ENCODE data around the gene DPEP2NB. TPM values are rescaled to one million over a fixed set of nuclear protein-coding genes. Genes with fewer than 3 reads are reported as not detected.

DPEP2NB gene
- total RNA-seq, 1 donor from 2014 or later: not detected

DNA sequence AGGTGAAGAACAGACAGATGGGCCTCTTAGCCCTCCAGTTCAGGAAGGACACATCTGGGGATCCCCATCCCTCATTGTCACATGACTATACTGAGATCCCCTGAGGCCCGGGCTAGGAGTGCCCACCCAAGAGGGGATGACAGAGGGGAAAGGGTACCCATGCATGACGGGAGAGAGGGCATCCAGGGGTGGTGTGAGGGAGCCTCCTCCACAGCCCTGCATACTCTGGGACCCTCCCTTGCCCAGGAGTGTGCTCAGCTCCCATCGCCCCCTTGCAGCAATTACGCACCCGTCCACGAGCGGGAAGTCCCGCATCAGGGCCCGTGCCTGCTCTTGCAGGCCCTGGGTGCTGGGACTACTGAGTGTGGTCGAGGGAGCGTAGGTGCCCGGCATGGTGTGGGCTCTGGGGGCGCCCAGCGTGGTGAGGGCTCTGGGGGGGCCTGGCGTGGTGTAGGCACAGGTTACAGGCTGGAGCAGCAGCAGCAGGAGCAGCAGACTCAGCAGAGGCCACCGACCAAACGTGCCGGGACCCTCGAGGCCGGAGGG lies 23.0 kb downstream of the DPEP2NB start:
- no peak overlapping the region for H3K27ac ChIP-seq
- Mint-ChIP-seq H3K27ac (no peak overlapping the region), H3K4me3 (no peak overlapping the region), H3K27me3 (ENCODE audit: insufficient read depth, low read depth) (peaks cover 13% of the 10 kb centered on the region), H3K9me3 (no peaks in the 10 kb centered on the region), H3K4me1 (no peaks in the 10 kb centered on the region), H3K36me3 (no peaks in the 10 kb centered on the region)
- H4K20me1 ChIP-seq (ENCODE audit: low read depth): no peaks in the 10 kb centered on the region
- H3K9ac ChIP-seq: no peak overlapping the region
- TF ChIP-seq EZH2phosphoT487 (IDR thresholded peaks at IDR 0.05) (no peak), EZH2 (IDR thresholded peaks at IDR 0.05) (no peak)
- TF ChIP-seq, protein P1, sequence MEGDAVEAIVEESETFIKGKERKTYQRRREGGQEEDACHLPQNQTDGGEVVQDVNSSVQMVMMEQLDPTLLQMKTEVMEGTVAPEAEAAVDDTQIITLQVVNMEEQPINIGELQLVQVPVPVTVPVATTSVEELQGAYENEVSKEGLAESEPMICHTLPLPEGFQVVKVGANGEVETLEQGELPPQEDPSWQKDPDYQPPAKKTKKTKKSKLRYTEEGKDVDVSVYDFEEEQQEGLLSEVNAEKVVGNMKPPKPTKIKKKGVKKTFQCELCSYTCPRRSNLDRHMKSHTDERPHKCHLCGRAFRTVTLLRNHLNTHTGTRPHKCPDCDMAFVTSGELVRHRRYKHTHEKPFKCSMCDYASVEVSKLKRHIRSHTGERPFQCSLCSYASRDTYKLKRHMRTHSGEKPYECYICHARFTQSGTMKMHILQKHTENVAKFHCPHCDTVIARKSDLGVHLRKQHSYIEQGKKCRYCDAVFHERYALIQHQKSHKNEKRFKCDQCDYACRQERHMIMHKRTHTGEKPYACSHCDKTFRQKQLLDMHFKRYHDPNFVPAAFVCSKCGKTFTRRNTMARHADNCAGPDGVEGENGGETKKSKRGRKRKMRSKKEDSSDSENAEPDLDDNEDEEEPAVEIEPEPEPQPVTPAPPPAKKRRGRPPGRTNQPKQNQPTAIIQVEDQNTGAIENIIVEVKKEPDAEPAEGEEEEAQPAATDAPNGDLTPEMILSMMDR (IDR thresholded peaks at IDR 0.05): no peak
- H2AFZ ChIP-seq (replicated peaks): peak overlapping the region; percentile 81
- H3K36me3 ChIP-seq: no peaks in the 10 kb centered on the region
- H3K4me2 ChIP-seq: no peak overlapping the region
- no peaks in the 10 kb centered on the region for H3K9me3 ChIP-seq (ENCODE audit: low read depth)
- H3K4me1 ChIP-seq: no peaks in the 10 kb centered on the region
- H3K27me3 ChIP-seq: peaks cover 12% of the 10 kb centered on the region
- DNase-seq (ENCODE audit: low spot score): no peak
- H3F3A ChIP-seq (ENCODE audit: low read depth): no peaks in the 10 kb centered on the region
- H3K4me3 ChIP-seq: no peak overlapping the region
- no peaks in the 10 kb centered on the region for H3K79me2 ChIP-seq (ENCODE audit: low read depth)

DNA sequence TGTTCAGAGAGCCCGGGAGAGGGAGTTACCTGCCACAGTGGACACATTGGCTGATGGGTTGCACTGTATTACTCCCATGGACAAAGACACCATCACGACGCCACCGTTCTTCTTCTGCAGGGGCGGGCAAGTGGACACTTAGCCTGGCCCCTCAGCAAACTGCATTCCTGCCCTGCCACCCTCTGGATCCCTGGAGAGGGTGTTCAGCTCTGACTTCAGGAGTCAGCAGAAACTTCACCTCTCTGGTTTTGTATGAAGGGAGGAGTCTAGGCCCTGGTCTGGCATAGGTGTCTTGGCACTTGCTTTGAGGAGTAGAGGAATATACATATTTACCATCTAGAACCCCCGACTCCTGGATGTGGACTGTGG lies 25.7 kb downstream of the DPEP2NB start:
- Histone ChIP-seq H3K27ac (no peak overlapping the region), H3K9ac (no peak overlapping the region), H3K4me1 (no peaks in the 10 kb centered on the region), H3K9me3 (ENCODE audit: low read depth) (no peaks in the 10 kb centered on the region), H3K27me3 (peaks cover 12% of the 10 kb centered on the region), H3K36me3 (no peaks in the 10 kb centered on the region), H3K79me2 (ENCODE audit: low read depth) (no peaks in the 10 kb centered on the region), H4K20me1 (ENCODE audit: low read depth) (no peaks in the 10 kb centered on the region), H3F3A (ENCODE audit: low read depth) (no peaks in the 10 kb centered on the region), H3K4me3 (no peak overlapping the region), H3K4me2 (no peak overlapping the region), H2AFZ (replicated peaks) (no peak overlapping the region)
- no peak for DNase-seq (ENCODE audit: low spot score)
- Mint-ChIP-seq H3K4me1 (peaks cover under 1% of the 10 kb centered on the region), H3K27ac (no peak overlapping the region), H3K9me3 (no peaks in the 10 kb centered on the region), H3K27me3 (ENCODE audit: insufficient read depth, low read depth) (peaks cover 7% of the 10 kb centered on the region), H3K4me3 (no peak overlapping the region), H3K36me3 (no peaks in the 10 kb centered on the region)
- TF ChIP-seq EZH2phosphoT487 (IDR thresholded peaks at IDR 0.05) (no peak), EZH2 (IDR thresholded peaks at IDR 0.05) (no peak)
- TF ChIP-seq, protein P1 (IDR thresholded peaks at IDR 0.05): no peak

DNA sequence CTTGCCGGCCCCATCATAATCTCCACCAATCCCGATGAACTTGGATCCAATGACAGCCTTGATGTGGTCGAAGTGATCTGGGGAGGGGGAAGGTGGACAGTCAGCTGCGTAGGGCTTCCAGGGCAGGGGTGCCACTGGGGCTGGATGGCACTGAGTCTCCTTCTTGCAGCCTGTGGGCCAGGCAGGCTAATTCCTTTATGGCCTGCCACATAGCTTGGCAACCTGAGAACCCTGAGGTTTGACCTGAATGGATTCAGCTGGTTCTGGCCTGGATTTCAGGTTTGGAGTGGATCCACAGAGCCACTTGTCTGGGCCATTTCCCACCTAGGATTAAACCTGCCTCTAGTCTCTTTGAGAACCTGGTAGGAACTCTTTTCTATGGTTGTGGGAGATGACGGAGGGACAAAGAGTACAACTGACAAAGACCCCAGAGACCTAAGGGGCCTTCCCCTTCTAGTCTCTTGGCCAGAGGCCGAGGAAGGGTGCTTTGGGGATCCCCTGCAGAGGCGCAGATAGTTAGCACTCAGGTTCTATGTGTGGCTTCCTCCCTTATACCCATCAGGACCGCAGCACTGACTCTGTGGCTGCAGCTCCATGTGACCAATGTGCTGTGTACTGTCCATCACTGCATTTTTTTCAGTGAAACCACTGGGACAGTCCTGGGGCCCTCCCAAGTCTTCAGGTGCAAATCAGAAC lies 26.2 kb downstream of the DPEP2NB start:
- Mint-ChIP-seq H3K27ac (no peak overlapping the region), H3K4me3 (no peak overlapping the region), H3K36me3 (no peaks in the 10 kb centered on the region), H3K27me3 (ENCODE audit: insufficient read depth, low read depth) (peaks cover 7% of the 10 kb centered on the region), H3K4me1 (peaks cover 2% of the 10 kb centered on the region), H3K9me3 (no peaks in the 10 kb centered on the region)
- no peaks in the 10 kb centered on the region for H3K4me1 ChIP-seq
- no peak overlapping the region for H3K4me3 ChIP-seq
- no peak overlapping the region for H3K9ac ChIP-seq
- H3K4me2 ChIP-seq: no peak overlapping the region
- H3F3A ChIP-seq (ENCODE audit: low read depth): no peaks in the 10 kb centered on the region
- no peaks in the 10 kb centered on the region for H3K79me2 ChIP-seq (ENCODE audit: low read depth)
- TF ChIP-seq EZH2 (IDR thresholded peaks at IDR 0.05): no peak
- TF ChIP-seq, protein P1 (IDR thresholded peaks at IDR 0.05): no peak
- TF ChIP-seq EZH2phosphoT487 (IDR thresholded peaks at IDR 0.05): no peak
- H3K27ac ChIP-seq: no peak overlapping the region
- H2AFZ ChIP-seq (replicated peaks): no peak overlapping the region
- DNase-seq (ENCODE audit: low spot score): no peak
- H4K20me1 ChIP-seq (ENCODE audit: low read depth): no peaks in the 10 kb centered on the region
- peaks cover 12% of the 10 kb centered on the region for H3K27me3 ChIP-seq
- no peaks in the 10 kb centered on the region for H3K36me3 ChIP-seq
- no peaks in the 10 kb centered on the region for H3K9me3 ChIP-seq (ENCODE audit: low read depth)

All from neural progenitor cell (in vitro differentiated cells).